WTC11 (cell line): ENCODE measurements around the gene NAALAD2. TPM values are rescaled to one million over a fixed set of nuclear protein-coding genes. Genes with fewer than 3 reads are reported as not detected.

Experiments used
- ATAC-seq: fragments of 200-7000 bp; cut with Tn5 transposase; 2 replicates; pipeline ENCODE4 v1.10.0; 2021; ENCODE audit warnings: mild to moderate bottlenecking, moderate library complexity
- CTCF ChIA-PET: fragments of 300-600 bp; sonication (Branson Sonifier 250); formaldehyde crosslinking; loops from one replicate; lab custom pipeline; 2021; ENCODE audit warnings: antibody characterized with exemption; lab: Charles Lee
- POLR2A ChIA-PET: fragments of 350-600 bp; sonication (Branson Sonifier 250); formaldehyde crosslinking; loops from one replicate; lab custom pipeline; 2021; ENCODE audit warnings: antibody characterized with exemption; lab: Charles Lee
- DNase-seq: peaks from one replicate; pipeline ENCODE4 v3.0.0; 2021; ENCODE audit warnings: low spot score
- H3K27ac Mint-ChIP-seq: 2 replicates; pipeline ENCODE4 v1.8.0; 2021; ENCODE audit warnings: mixed read lengths
- H3K27me3 Mint-ChIP-seq: 2 replicates; pipeline ENCODE4 v1.8.0; 2021; ENCODE audit warnings: low read depth, mild to moderate bottlenecking, moderate library complexity, mixed read lengths
- H3K36me3 Mint-ChIP-seq: 2 replicates; pipeline ENCODE4 v1.8.0; 2021; ENCODE audit warnings: mixed read lengths
- H3K4me1 Mint-ChIP-seq: 2 replicates; pipeline ENCODE4 v1.8.0; 2022; ENCODE audit warnings: mixed read lengths
- H3K4me3 Mint-ChIP-seq: 2 replicates; pipeline ENCODE4 v1.8.0; 2021; ENCODE audit warnings: mild to moderate bottlenecking, moderate library complexity, mixed read lengths
- H3K9me3 Mint-ChIP-seq: 2 replicates; pipeline ENCODE4 v1.8.0; 2021; ENCODE audit warnings: mixed read lengths
- ELF4 ChIP-seq: sonication (generic); formaldehyde crosslinking; IDR thresholded peaks from 2 replicates; pipeline ENCODE4 v1.8.1; 2022; ENCODE audit warnings: low read depth, mild to moderate bottlenecking, moderate library complexity, missing genetic modification reagents
- FOXK1 ChIP-seq: sonication (generic); formaldehyde crosslinking; IDR thresholded peaks from 2 replicates; pipeline ENCODE4 v1.8.0; 2022; ENCODE audit warnings: mild to moderate bottlenecking, moderate library complexity, missing genetic modification reagents
- GABPB1 ChIP-seq: sonication (generic); formaldehyde crosslinking; IDR thresholded peaks from 2 replicates; pipeline ENCODE4 v1.8.1; 2023; ENCODE audit warnings: mild to moderate bottlenecking, missing genetic modification reagents
- JUN ChIP-seq: sonication (generic); formaldehyde crosslinking; IDR thresholded peaks from 2 replicates; pipeline ENCODE4 v1.8.0; 2023; ENCODE audit warnings: mild to moderate bottlenecking, missing genetic modification reagents
- OVOL2 ChIP-seq: fragments of 250-450 bp; sonication (Bioruptor Pico); IDR thresholded peaks from 2 replicates; pipeline ENCODE4 v1.9.0; 2021; ENCODE audit warnings: mild to moderate bottlenecking, borderline replicate concordance
- PRRX2 ChIP-seq: fragments of 250-450 bp; sonication (Bioruptor Pico); IDR thresholded peaks from 2 replicates; pipeline ENCODE4 v1.8.0; 2021; ENCODE audit warnings: mild to moderate bottlenecking
- RORB ChIP-seq: fragments of 250-450 bp; sonication (Bioruptor Pico); IDR thresholded peaks from 2 replicates; pipeline ENCODE4 v1.9.0; 2021; ENCODE audit warnings: mild to moderate bottlenecking
- SMAD3 ChIP-seq: sonication (generic); formaldehyde crosslinking; IDR thresholded peaks from 2 replicates; pipeline ENCODE4 v1.8.0; 2022; ENCODE audit warnings: missing genetic modification reagents, mild to moderate bottlenecking, borderline replicate concordance
- ZNF219 ChIP-seq: sonication (generic); formaldehyde crosslinking; IDR thresholded peaks from 2 replicates; pipeline ENCODE4 v1.8.0; 2023; ENCODE audit warnings: missing genetic modification reagents, mild to moderate bottlenecking, borderline replicate concordance
- ZNF263 ChIP-seq: sonication (generic); formaldehyde crosslinking; IDR thresholded peaks from 2 replicates; pipeline ENCODE4 v1.8.1; 2022; ENCODE audit warnings: low read depth, mild to moderate bottlenecking, moderate library complexity, missing genetic modification reagents
- total RNA-seq: library from RNA; stranded (reverse); gene quantifications from 3 replicates; pipeline ENCODE4 v1.2.3, GENCODE V29; 2021
- TF ChIP-seq, protein P1 (sequence below): fragments of 200-600 bp; IDR thresholded peaks from 2 replicates; pipeline ENCODE4 v1.8.0; 2022; ENCODE audit warnings: antibody characterized with exemption
- TF ChIP-seq, protein P2 (sequence below): sonication (generic); formaldehyde crosslinking; IDR thresholded peaks from 2 replicates; pipeline ENCODE4 v1.8.1; 2023; ENCODE audit warnings: mild to moderate bottlenecking, missing genetic modification reagents, moderate library complexity
- TF ChIP-seq, protein P3 (sequence below): sonication (generic); formaldehyde crosslinking; IDR thresholded peaks from 2 replicates; pipeline ENCODE4 v1.8.1; 2022; ENCODE audit warnings: mild to moderate bottlenecking, moderate library complexity, missing genetic modification reagents
- TF ChIP-seq, protein P4 (sequence below): sonication (generic); formaldehyde crosslinking; IDR thresholded peaks from 2 replicates; pipeline ENCODE4 v1.8.0; 2023; ENCODE audit warnings: missing genetic modification reagents, mild to moderate bottlenecking, borderline replicate concordance
- TF ChIP-seq, protein P5 (sequence below): sonication (generic); formaldehyde crosslinking; IDR thresholded peaks from 2 replicates; pipeline ENCODE4 v1.8.0; 2022; ENCODE audit warnings: missing genetic modification reagents
- TF ChIP-seq, protein P6 (sequence below): sonication (generic); formaldehyde crosslinking; IDR thresholded peaks from 2 replicates; pipeline ENCODE4 v1.8.0; 2022; ENCODE audit warnings: mild to moderate bottlenecking, missing genetic modification reagents
- TF ChIP-seq, protein P7 (sequence below): fragments of 250-450 bp; sonication (Bioruptor Pico); IDR thresholded peaks from 2 replicates; pipeline ENCODE4 v1.9.0; 2021; ENCODE audit warnings: mild to moderate bottlenecking

NAALAD2 gene
- total RNA-seq, 1 experiment from 2014 or later: 3.7 TPM

DNA sequence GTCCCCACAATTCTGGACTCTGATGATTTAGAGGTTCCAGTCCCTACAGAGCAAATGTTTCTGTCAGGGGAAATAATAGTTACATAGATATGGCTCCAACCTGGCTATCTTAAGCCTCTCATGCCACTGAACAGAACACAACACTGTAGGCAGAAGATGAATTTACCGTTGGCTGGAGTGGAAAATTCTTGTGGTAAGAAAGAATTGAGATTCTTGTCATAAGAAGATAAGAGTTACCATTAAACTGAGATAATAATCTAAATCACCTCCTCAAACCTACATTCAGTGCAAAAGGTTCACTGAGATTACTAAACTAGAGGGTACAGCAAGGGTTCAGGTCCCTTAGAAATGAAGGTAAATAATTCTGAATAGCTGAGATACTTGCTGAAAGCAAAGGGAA lies 10.1 kb upstream of the NAALAD2 start (continued):
- TF ChIP-seq, protein P1, sequence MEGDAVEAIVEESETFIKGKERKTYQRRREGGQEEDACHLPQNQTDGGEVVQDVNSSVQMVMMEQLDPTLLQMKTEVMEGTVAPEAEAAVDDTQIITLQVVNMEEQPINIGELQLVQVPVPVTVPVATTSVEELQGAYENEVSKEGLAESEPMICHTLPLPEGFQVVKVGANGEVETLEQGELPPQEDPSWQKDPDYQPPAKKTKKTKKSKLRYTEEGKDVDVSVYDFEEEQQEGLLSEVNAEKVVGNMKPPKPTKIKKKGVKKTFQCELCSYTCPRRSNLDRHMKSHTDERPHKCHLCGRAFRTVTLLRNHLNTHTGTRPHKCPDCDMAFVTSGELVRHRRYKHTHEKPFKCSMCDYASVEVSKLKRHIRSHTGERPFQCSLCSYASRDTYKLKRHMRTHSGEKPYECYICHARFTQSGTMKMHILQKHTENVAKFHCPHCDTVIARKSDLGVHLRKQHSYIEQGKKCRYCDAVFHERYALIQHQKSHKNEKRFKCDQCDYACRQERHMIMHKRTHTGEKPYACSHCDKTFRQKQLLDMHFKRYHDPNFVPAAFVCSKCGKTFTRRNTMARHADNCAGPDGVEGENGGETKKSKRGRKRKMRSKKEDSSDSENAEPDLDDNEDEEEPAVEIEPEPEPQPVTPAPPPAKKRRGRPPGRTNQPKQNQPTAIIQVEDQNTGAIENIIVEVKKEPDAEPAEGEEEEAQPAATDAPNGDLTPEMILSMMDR: no peak
- TF ChIP-seq JUN (no peak), ZNF219 (no peak)

DNA sequence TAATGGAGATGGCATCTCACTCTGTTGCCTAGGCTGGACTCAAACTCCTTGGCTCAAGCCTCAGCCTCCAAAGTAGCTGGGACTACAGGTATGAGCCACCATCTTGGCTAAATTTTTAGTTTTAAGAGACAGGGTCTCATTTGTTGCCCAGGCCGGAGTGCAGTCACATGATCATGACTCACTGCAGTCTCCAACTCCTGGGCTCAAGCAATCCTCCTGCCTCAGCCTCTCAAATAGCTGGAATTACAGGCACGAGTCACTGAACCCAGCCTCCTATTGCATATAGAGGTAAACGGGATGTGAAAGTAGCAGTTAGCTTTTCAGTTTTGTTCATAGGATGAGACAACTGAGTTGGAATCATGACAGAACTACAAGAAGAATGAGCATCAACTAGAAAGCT lies 9.5 kb upstream of the NAALAD2 start:
- Mint-ChIP-seq H3K27me3 (no peaks in the 10 kb centered on the region), H3K4me3 (no peak overlapping the region), H3K4me1 (no peaks in the 10 kb centered on the region), H3K36me3 (no peaks in the 10 kb centered on the region), H3K27ac (no peak overlapping the region), H3K9me3 (no peaks in the 10 kb centered on the region)
- ATAC-seq (no peak), DNase-seq (no peak)
- CTCF ChIA-PET: no interaction called here
- POLR2A ChIA-PET: no interaction called here
- TF ChIP-seq, protein P2, sequence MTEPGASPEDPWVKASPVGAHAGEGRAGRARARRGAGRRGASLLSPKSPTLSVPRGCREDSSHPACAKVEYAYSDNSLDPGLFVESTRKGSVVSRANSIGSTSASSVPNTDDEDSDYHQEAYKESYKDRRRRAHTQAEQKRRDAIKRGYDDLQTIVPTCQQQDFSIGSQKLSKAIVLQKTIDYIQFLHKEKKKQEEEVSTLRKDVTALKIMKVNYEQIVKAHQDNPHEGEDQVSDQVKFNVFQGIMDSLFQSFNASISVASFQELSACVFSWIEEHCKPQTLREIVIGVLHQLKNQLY (CRISPR knock-in tag): no peak
- TF ChIP-seq PRRX2 (CRISPR knock-in tag): no peak

DNA sequence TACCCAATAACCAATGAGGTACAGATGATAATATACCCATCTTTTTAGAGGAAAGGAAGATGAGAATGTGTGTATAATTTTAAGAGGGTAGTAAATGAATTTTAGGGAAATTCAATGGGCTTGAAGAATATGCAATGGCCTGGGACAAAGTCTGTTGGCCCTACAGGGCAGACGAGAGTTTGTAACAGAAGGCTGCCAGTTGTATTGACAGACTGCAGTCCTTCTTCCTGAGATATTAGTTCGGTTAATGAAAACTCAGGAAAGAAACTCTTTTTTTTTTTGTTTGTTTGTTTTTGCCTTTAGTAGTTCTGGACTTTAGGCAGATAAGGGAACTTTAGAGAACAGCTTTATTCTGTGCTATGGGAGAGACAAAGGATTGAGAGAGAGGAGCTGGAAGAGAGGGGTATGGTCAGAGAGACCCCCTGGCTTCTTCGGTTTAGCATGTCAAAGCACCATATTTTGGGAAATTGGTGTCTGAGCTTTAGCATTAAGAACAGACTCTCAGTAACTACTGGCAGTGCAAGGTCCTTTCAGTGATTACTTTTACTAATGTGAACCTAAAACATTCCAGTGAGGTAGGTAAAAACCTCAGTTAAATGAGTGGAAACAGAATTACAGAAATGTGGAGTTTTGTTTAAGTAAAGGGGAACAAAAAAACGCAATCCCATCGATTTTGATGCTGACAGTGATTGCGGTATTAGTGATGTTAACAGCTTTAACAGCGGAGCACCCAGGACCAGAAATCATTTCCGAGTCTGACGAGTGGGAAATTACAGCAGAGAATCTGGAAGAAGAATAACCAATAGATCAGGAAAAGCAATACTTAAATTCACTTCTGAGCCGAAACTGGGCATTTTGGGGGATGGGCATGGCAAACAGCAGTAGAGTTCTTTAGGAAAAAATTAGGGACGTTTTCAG lies 644 bp upstream of the NAALAD2 start:
- H3K9me3 Mint-ChIP-seq: no peaks in the 10 kb centered on the region
- H3K4me1 Mint-ChIP-seq: peaks cover 34% of the 10 kb centered on the region
- ATAC-seq (peak; percentile 10; the same call in 1 of the 2 replicates), DNase-seq (no peak)
- peaks cover 4% of the 10 kb centered on the region; the same call in 1 of the 2 replicates for H3K27me3 Mint-ChIP-seq
- ChIA-PET POLR2A (no interaction called here), CTCF (no interaction called here)
- peak overlapping the region; percentile 92 for H3K27ac Mint-ChIP-seq
- H3K36me3 Mint-ChIP-seq: no peaks in the 10 kb centered on the region
- H3K4me3 Mint-ChIP-seq: peak overlapping the region; percentile 79
- TF ChIP-seq RORB (CRISPR knock-in tag) (no peak), ZNF263 (CRISPR knock-in tag) (no peak), ELF4 (CRISPR knock-in tag) (no peak), ZNF219 (no peak), SMAD3 (CRISPR knock-in tag) (no peak), OVOL2 (no peak), GABPB1 (CRISPR knock-in tag) (no peak), FOXK1 (CRISPR knock-in tag) (no peak)
- TF ChIP-seq, protein P3, sequence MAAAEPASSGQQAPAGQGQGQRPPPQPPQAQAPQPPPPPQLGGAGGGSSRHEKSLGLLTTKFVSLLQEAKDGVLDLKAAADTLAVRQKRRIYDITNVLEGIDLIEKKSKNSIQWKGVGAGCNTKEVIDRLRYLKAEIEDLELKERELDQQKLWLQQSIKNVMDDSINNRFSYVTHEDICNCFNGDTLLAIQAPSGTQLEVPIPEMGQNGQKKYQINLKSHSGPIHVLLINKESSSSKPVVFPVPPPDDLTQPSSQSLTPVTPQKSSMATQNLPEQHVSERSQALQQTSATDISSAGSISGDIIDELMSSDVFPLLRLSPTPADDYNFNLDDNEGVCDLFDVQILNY (CRISPR knock-in tag): no peak
- TF ChIP-seq, protein P4, sequence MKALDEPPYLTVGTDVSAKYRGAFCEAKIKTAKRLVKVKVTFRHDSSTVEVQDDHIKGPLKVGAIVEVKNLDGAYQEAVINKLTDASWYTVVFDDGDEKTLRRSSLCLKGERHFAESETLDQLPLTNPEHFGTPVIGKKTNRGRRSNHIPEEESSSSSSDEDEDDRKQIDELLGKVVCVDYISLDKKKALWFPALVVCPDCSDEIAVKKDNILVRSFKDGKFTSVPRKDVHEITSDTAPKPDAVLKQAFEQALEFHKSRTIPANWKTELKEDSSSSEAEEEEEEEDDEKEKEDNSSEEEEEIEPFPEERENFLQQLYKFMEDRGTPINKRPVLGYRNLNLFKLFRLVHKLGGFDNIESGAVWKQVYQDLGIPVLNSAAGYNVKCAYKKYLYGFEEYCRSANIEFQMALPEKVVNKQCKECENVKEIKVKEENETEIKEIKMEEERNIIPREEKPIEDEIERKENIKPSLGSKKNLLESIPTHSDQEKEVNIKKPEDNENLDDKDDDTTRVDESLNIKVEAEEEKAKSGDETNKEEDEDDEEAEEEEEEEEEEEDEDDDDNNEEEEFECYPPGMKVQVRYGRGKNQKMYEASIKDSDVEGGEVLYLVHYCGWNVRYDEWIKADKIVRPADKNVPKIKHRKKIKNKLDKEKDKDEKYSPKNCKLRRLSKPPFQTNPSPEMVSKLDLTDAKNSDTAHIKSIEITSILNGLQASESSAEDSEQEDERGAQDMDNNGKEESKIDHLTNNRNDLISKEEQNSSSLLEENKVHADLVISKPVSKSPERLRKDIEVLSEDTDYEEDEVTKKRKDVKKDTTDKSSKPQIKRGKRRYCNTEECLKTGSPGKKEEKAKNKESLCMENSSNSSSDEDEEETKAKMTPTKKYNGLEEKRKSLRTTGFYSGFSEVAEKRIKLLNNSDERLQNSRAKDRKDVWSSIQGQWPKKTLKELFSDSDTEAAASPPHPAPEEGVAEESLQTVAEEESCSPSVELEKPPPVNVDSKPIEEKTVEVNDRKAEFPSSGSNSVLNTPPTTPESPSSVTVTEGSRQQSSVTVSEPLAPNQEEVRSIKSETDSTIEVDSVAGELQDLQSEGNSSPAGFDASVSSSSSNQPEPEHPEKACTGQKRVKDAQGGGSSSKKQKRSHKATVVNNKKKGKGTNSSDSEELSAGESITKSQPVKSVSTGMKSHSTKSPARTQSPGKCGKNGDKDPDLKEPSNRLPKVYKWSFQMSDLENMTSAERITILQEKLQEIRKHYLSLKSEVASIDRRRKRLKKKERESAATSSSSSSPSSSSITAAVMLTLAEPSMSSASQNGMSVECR: no peak
- TF ChIP-seq, protein P2 (CRISPR knock-in tag): no peak
- TF ChIP-seq, protein P5, sequence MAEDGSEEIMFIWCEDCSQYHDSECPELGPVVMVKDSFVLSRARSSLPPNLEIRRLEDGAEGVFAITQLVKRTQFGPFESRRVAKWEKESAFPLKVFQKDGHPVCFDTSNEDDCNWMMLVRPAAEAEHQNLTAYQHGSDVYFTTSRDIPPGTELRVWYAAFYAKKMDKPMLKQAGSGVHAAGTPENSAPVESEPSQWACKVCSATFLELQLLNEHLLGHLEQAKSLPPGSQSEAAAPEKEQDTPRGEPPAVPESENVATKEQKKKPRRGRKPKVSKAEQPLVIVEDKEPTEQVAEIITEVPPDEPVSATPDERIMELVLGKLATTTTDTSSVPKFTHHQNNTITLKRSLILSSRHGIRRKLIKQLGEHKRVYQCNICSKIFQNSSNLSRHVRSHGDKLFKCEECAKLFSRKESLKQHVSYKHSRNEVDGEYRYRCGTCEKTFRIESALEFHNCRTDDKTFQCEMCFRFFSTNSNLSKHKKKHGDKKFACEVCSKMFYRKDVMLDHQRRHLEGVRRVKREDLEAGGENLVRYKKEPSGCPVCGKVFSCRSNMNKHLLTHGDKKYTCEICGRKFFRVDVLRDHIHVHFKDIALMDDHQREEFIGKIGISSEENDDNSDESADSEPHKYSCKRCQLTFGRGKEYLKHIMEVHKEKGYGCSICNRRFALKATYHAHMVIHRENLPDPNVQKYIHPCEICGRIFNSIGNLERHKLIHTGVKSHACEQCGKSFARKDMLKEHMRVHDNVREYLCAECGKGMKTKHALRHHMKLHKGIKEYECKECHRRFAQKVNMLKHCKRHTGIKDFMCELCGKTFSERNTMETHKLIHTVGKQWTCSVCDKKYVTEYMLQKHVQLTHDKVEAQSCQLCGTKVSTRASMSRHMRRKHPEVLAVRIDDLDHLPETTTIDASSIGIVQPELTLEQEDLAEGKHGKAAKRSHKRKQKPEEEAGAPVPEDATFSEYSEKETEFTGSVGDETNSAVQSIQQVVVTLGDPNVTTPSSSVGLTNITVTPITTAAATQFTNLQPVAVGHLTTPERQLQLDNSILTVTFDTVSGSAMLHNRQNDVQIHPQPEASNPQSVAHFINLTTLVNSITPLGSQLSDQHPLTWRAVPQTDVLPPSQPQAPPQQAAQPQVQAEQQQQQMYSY (CRISPR knock-in tag): no peak
- TF ChIP-seq, protein P6, sequence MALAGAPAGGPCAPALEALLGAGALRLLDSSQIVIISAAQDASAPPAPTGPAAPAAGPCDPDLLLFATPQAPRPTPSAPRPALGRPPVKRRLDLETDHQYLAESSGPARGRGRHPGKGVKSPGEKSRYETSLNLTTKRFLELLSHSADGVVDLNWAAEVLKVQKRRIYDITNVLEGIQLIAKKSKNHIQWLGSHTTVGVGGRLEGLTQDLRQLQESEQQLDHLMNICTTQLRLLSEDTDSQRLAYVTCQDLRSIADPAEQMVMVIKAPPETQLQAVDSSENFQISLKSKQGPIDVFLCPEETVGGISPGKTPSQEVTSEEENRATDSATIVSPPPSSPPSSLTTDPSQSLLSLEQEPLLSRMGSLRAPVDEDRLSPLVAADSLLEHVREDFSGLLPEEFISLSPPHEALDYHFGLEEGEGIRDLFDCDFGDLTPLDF (CRISPR knock-in tag): no peak
- TF ChIP-seq, protein P7, sequence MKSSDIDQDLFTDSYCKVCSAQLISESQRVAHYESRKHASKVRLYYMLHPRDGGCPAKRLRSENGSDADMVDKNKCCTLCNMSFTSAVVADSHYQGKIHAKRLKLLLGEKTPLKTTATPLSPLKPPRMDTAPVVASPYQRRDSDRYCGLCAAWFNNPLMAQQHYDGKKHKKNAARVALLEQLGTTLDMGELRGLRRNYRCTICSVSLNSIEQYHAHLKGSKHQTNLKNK: no peak
